OCI-LY1 (cell line): ENCODE results near the gene MGA.

Source experiments
- H2AFZ ChIP-seq: fragments of 200-600 bp; sonication (generic), shearing (Covaris generic); 2 replicates; pipeline ENCODE4 v1.6.0; 2014; ENCODE audit warnings: antibody characterized with exemption, mild to moderate bottlenecking, low read length
- H3F3A ChIP-seq: fragments of 200-600 bp; sonication (generic), shearing (Covaris generic); 2 replicates; pipeline ENCODE4 v1.6.0; 2014; ENCODE audit warnings: mild to moderate bottlenecking, antibody characterized with exemption, low read length, moderate library complexity; ENCODE audit not compliant: insufficient read depth
- H3K27ac ChIP-seq: fragments of 200-600 bp; sonication (generic); 2 replicates; pipeline ENCODE4 v1.5.1; 2014; ENCODE audit warnings: low read length, mixed run types, mild to moderate bottlenecking, low read depth; ENCODE audit not compliant: poor library complexity, severe bottlenecking
- H3K27me3 ChIP-seq: fragments of 200-600 bp; sonication (generic); 2 replicates; pipeline ENCODE4 v1.6.0; 2014; ENCODE audit warnings: antibody characterized with exemption, mild to moderate bottlenecking, low read length, moderate library complexity; ENCODE audit not compliant: insufficient read depth
- H3K36me3 ChIP-seq: fragments of 200-600 bp; sonication (generic); 2 replicates; pipeline ENCODE4 v1.6.1; 2014; ENCODE audit warnings: mild to moderate bottlenecking, antibody characterized with exemption, low read length, moderate library complexity, mixed read lengths; ENCODE audit not compliant: insufficient read depth
- H3K4me1 ChIP-seq: fragments of 200-600 bp; sonication (generic); 2 replicates; pipeline ENCODE4 v1.5.1; 2014; ENCODE audit warnings: mild to moderate bottlenecking, low read length, moderate library complexity; ENCODE audit not compliant: insufficient read depth, severe bottlenecking
- H3K4me2 ChIP-seq: fragments of 200-600 bp; sonication (generic), shearing (Covaris generic); 2 replicates; pipeline ENCODE4 v1.6.1; 2014; ENCODE audit warnings: low read length
- H3K4me3 ChIP-seq: fragments of 200-600 bp; sonication (generic); 2 replicates; pipeline ENCODE4 v1.5.1; 2014; ENCODE audit warnings: low read length, low read depth, mild to moderate bottlenecking, mixed read lengths; ENCODE audit not compliant: poor library complexity, severe bottlenecking
- H3K79me2 ChIP-seq: fragments of 200-600 bp; shearing (Covaris generic); 2 replicates; pipeline ENCODE4 v1.6.1; 2016; ENCODE audit warnings: mixed run types, low read length, mixed read lengths; ENCODE audit not compliant: insufficient read depth
- H3K9ac ChIP-seq: fragments of 200-600 bp; sonication (generic), shearing (Covaris generic); 2 replicates; pipeline ENCODE4 v1.6.1; 2014; ENCODE audit warnings: mild to moderate bottlenecking, low read length, mixed read lengths
- H3K9me2 ChIP-seq: fragments of 200-600 bp; sonication (generic), shearing (Covaris generic); 2 replicates; pipeline ENCODE4 v1.6.1; 2014; ENCODE audit warnings: low read depth, mild to moderate bottlenecking, low read length, mixed read lengths
- H3K9me3 ChIP-seq: fragments of 200-600 bp; shearing (Covaris generic); 2 replicates; pipeline ENCODE4 v1.6.1; 2014; ENCODE audit warnings: low read length, mixed read lengths
- H4K20me1 ChIP-seq: fragments of 200-600 bp; sonication (generic), shearing (Covaris generic); 2 replicates; pipeline ENCODE4 v1.6.0; 2016; ENCODE audit warnings: mild to moderate bottlenecking, low read length; ENCODE audit not compliant: insufficient read depth
- EZH2 ChIP-seq: fragments of 200-600 bp; sonication (generic), shearing (Covaris generic); IDR thresholded peaks from 2 replicates; pipeline ENCODE4 v1.8.0; 2017; ENCODE audit warnings: borderline replicate concordance, mixed run types, mild to moderate bottlenecking, antibody characterized with exemption, low read length, moderate library complexity, mixed read lengths
- TF ChIP-seq, protein P1 (sequence below): fragments of 200-600 bp; sonication (generic), shearing (Covaris generic); IDR thresholded peaks from 2 replicates; pipeline ENCODE4 v1.5.1; 2017; ENCODE audit warnings: mild to moderate bottlenecking, antibody characterized with exemption, low read length, moderate library complexity, mixed read lengths

MGA gene

DNA sequence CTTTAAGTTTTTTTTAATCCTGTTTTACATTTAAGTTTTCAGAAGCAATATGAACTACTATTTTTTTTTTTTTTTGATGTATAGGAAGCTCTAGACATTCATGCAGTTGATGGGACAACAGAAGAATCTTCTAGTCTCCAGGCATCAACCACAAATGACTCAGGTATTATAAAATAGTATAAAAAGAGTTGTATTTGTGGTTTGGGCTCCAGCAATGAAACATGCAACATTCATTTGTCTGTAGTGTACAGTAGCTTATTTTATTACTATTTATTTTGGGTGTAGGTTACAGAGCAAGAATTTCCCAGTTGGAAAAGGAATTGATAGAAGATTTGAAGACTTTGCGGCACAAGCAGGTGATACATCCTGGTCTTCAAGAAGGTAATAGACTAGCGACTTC is 38.6 kb downstream of the MGA start:
- Histone ChIP-seq H3K9ac (no peak overlapping the region), H3K79me2 (peaks cover 50% of the 10 kb centered on the region), H2AFZ (no peak overlapping the region), H3K4me3 (no peak overlapping the region), H3K4me1 (peaks cover 26% of the 10 kb centered on the region), H3K27me3 (no peaks in the 10 kb centered on the region), H3K36me3 (peaks cover 45% of the 10 kb centered on the region), H3K27ac (no peak overlapping the region), H3K9me3 (no peaks in the 10 kb centered on the region), H3F3A (no peaks in the 10 kb centered on the region), H4K20me1 (no peaks in the 10 kb centered on the region), H3K4me2 (no peak overlapping the region), H3K9me2 (no peaks in the 10 kb centered on the region)
- TF ChIP-seq EZH2, result no peak
- TF ChIP-seq, protein P1, sequence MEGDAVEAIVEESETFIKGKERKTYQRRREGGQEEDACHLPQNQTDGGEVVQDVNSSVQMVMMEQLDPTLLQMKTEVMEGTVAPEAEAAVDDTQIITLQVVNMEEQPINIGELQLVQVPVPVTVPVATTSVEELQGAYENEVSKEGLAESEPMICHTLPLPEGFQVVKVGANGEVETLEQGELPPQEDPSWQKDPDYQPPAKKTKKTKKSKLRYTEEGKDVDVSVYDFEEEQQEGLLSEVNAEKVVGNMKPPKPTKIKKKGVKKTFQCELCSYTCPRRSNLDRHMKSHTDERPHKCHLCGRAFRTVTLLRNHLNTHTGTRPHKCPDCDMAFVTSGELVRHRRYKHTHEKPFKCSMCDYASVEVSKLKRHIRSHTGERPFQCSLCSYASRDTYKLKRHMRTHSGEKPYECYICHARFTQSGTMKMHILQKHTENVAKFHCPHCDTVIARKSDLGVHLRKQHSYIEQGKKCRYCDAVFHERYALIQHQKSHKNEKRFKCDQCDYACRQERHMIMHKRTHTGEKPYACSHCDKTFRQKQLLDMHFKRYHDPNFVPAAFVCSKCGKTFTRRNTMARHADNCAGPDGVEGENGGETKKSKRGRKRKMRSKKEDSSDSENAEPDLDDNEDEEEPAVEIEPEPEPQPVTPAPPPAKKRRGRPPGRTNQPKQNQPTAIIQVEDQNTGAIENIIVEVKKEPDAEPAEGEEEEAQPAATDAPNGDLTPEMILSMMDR, result no peak

DNA sequence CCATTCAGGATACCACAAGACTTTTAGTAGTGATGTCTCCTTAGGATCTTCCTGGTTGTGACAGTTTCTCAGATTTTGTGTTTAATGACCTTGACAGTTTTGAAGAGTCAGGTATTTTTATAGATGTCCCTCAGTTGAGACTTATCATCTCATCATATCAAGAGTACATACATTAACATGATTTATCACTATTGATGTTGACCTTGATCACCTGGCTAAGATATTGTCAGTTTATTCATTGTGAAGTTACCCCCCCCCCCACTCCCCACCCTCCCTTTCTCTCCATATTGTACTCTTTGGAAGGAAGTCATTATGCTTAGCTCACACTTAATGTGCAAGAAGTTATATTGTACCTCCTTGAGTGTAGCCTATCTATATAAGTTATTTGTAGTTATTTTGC is 42.9 kb downstream of the MGA start:
- no peak overlapping the region for H3K9ac ChIP-seq
- no peaks in the 10 kb centered on the region for H3K9me2 ChIP-seq
- TF ChIP-seq, protein P1, result no peak
- no peak for TF ChIP-seq EZH2
- no peaks in the 10 kb centered on the region for H3K9me3 ChIP-seq
- H3K27me3 ChIP-seq, result no peaks in the 10 kb centered on the region
- peaks cover 6% of the 10 kb centered on the region for H3K4me1 ChIP-seq
- H3K27ac ChIP-seq, result no peak overlapping the region
- no peak overlapping the region for H3K4me3 ChIP-seq
- no peaks in the 10 kb centered on the region for H3F3A ChIP-seq
- peaks cover 49% of the 10 kb centered on the region for H3K36me3 ChIP-seq
- H3K79me2 ChIP-seq, result peaks cover 26% of the 10 kb centered on the region; the same call in 1 of the 2 replicates
- H4K20me1 ChIP-seq, result no peaks in the 10 kb centered on the region
- no peak overlapping the region for H2AFZ ChIP-seq
- no peak overlapping the region for H3K4me2 ChIP-seq

DNA sequence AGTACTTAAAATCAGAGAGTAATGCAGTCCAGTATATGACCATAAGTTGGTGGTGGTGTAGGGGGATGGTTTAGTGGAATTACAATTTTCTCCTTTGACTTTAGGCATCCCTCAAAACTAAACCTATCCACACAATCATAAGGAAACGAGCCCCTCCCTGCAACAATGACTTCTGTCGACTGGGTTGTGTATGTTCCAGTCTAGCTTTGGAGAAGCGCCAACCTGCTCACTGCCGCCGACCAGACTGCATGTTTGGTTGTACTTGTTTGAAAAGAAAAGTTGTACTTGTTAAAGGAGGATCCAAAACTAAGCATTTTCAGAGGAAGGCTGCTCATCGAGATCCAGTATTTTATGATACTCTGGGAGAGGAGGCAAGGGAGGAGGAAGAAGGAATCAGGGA is 52.8 kb downstream of the MGA start:
- H3K4me1 ChIP-seq, result no peaks in the 10 kb centered on the region
- TF ChIP-seq EZH2, result no peak
- TF ChIP-seq, protein P1, result no peak
- no peak overlapping the region for H2AFZ ChIP-seq
- no peak overlapping the region for H3K27ac ChIP-seq
- no peaks in the 10 kb centered on the region for H4K20me1 ChIP-seq
- no peaks in the 10 kb centered on the region; the same call in 1 of the 2 replicates for H3F3A ChIP-seq
- H3K36me3 ChIP-seq, result peaks cover 63% of the 10 kb centered on the region
- no peaks in the 10 kb centered on the region for H3K9me3 ChIP-seq
- no peaks in the 10 kb centered on the region for H3K9me2 ChIP-seq
- H3K4me2 ChIP-seq, result no peak overlapping the region
- no peak overlapping the region for H3K9ac ChIP-seq
- H3K27me3 ChIP-seq, result no peaks in the 10 kb centered on the region
- H3K4me3 ChIP-seq, result no peak overlapping the region
- H3K79me2 ChIP-seq, result no peaks in the 10 kb centered on the region
